HG02678 (cell line): ENCODE results near the gene RFX6.

ENCODE experiments used
- ATAC-seq: cut with Tn5 transposase; IDR thresholded peaks from one replicate; pipeline ENCODE4 v1.9.1; 2021; ENCODE audit warnings: mild to moderate bottlenecking, moderate library complexity; ENCODE audit not compliant: unreplicated experiment

The RFX6 gene

GRCh38 chr6:116969211-116969863, 92.3 kb downstream of the RFX6 start:
- ATAC-seq: peak; percentile 86

- peak; percentile 66 for ATAC-seq
Observed at GRCh38 chr6:116971959-116972358, 94.9 kb downstream of the RFX6 start.

GRCh38 chr6:116973976-116974375, 96.9 kb downstream of the RFX6 start:
- ATAC-seq: no peak

GRCh38 chr6:116974526-116975316, 97.7 kb downstream of the RFX6 start:
- ATAC-seq: no peak

- no peak for ATAC-seq
Observed at GRCh38 chr6:116975600-116975999, 98.6 kb downstream of the RFX6 start.

- no peak for ATAC-seq
Observed at GRCh38 chr6:116979560-116979959, 102.5 kb downstream of the RFX6 start.
